Type B pancreatic cell (in vitro differentiated cells): ENCODE data around the gene SHB. TPM values are rescaled to one million over a fixed set of nuclear protein-coding genes. Genes with fewer than 3 reads are reported as not detected.

Experiments
- DNase-seq: peaks from one replicate; pipeline ENCODE4 v3.0.0; 2021; ENCODE audit warnings: mixed read lengths; ENCODE audit not compliant: unreplicated experiment; ENCODE audit errors: extremely low spot score
- H3K27ac Mint-ChIP-seq: 2 replicates; pipeline ENCODE4 v1.8.0; 2021; ENCODE audit warnings: mild to moderate bottlenecking, mixed read lengths
- H3K27me3 Mint-ChIP-seq: 2 replicates; pipeline ENCODE4 v1.8.0; 2021; ENCODE audit warnings: mixed read lengths
- H3K36me3 Mint-ChIP-seq: 2 replicates; pipeline ENCODE4 v1.8.0; 2021; ENCODE audit warnings: mixed read lengths
- H3K4me1 Mint-ChIP-seq: one replicate; pipeline ENCODE4 v1.8.0; 2021; ENCODE audit warnings: mixed read lengths; ENCODE audit not compliant: unreplicated experiment
- H3K4me3 Mint-ChIP-seq: 2 replicates; pipeline ENCODE4 v1.8.0; 2021; ENCODE audit warnings: mild to moderate bottlenecking, mixed read lengths
- H3K9me3 Mint-ChIP-seq: 2 replicates; pipeline ENCODE4 v1.8.0; 2021; ENCODE audit warnings: mixed read lengths
- CTCF ChIP-seq: fragments of 200-600 bp; sonication (generic); conservative IDR thresholded peaks from 2 replicates; pipeline ENCODE4 v1.5.0; 2021; ENCODE audit warnings: antibody characterized with exemption, mild to moderate bottlenecking
- total RNA-seq: library from RNA; stranded (reverse); gene quantifications from 2 replicates; pipeline ENCODE4 v1.2.1, GENCODE V29; 2021; ENCODE audit warnings: low replicate concordance

Gene SHB
- total RNA-seq, 1 donor from 2014 or later = 14.4 TPM

- H3K27me3 Mint-ChIP-seq = no peaks in the 10 kb centered on the region
- no peak for TF ChIP-seq CTCF
- DNase-seq = no peak
- no peak overlapping the region for H3K4me3 Mint-ChIP-seq
- no peak overlapping the region for H3K27ac Mint-ChIP-seq
- no peaks in the 10 kb centered on the region for H3K9me3 Mint-ChIP-seq
- H3K4me1 Mint-ChIP-seq = no peaks in the 10 kb centered on the region
- peaks cover 13% of the 10 kb centered on the region for H3K36me3 Mint-ChIP-seq
These were observed 195.1 kb downstream of the SHB start for GRCh38 chr9:37873955-37874354.

- Mint-ChIP-seq H3K9me3 (no peaks in the 10 kb centered on the region), H3K36me3 (peaks cover 5% of the 10 kb centered on the region), H3K4me1 (no peaks in the 10 kb centered on the region), H3K4me3 (no peak overlapping the region), H3K27me3 (no peaks in the 10 kb centered on the region), H3K27ac (no peak overlapping the region)
- DNase-seq = no peak
- no peak for TF ChIP-seq CTCF
These were observed 198.2 kb downstream of the SHB start for GRCh38 chr9:37870799-37871176.

- Mint-ChIP-seq H3K4me3 (no peak overlapping the region), H3K4me1 (no peaks in the 10 kb centered on the region), H3K27me3 (no peaks in the 10 kb centered on the region), H3K36me3 (peaks cover 3% of the 10 kb centered on the region), H3K9me3 (no peaks in the 10 kb centered on the region), H3K27ac (no peak overlapping the region)
- no peak for DNase-seq
- no peak for TF ChIP-seq CTCF
These were observed 198.8 kb downstream of the SHB start for GRCh38 chr9:37870081-37870798.

Other genes starting within 250 kb of the SHB start
- 26.9 and 32.5 TPM in 2 replicates for gene SLC25A51, start 165.1 kb downstream of the SHB start, total RNA-seq